GM12874 (cell line): ENCODE data around the gene AHNAK2.

ENCODE experiments used
- TF ChIP-seq, protein P1 (sequence below): IDR thresholded peaks from 2 replicates; pipeline ENCODE4 v1.5.1; 2011; ENCODE audit warnings: low read depth, mild to moderate bottlenecking, control low read depth, low read length, moderate library complexity; ENCODE audit not compliant: insufficient read depth

The AHNAK2 gene

DNA sequence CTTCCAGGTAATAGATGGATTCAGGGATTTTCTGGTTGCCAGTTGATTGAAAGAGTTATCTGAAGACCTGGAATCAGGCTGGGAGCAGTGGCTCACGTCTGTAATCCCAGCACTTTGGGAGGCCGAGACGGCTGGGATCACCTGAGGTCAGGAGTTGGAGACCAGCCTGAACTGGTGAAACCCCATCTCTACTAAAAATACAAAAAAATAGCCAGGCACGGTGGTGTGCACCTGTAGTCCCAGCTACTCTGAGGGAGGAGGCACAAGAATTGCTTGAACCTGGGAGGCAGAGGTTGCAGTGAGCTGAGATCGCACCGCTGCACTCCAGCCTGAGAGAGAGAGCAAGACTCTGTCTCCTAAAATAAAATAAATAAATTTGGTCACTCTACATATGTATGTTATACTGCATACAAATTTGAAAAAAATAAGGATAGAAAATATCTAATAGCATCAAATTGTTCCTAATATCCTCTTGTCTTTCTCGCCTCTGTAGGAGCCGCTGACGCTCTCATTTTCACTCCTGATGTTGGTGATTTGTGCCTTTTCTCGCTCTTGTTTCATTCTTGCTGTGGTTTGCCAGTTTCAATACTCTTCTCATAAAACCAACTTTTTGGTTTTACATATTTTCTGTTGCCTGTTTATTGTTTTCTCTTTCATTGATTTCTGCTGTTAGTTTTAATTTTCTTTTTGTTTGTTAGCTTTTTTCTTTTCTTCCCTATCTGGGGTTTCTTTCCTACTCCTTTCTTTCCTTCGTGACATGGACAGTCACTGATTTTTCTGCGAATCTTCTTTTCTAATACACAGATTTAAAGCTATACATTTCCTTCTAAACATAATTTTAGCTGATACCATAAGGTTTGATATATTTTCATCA lies 77.3 kb downstream of the AHNAK2 start:
- TF ChIP-seq, protein P1, sequence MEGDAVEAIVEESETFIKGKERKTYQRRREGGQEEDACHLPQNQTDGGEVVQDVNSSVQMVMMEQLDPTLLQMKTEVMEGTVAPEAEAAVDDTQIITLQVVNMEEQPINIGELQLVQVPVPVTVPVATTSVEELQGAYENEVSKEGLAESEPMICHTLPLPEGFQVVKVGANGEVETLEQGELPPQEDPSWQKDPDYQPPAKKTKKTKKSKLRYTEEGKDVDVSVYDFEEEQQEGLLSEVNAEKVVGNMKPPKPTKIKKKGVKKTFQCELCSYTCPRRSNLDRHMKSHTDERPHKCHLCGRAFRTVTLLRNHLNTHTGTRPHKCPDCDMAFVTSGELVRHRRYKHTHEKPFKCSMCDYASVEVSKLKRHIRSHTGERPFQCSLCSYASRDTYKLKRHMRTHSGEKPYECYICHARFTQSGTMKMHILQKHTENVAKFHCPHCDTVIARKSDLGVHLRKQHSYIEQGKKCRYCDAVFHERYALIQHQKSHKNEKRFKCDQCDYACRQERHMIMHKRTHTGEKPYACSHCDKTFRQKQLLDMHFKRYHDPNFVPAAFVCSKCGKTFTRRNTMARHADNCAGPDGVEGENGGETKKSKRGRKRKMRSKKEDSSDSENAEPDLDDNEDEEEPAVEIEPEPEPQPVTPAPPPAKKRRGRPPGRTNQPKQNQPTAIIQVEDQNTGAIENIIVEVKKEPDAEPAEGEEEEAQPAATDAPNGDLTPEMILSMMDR = no peak

DNA sequence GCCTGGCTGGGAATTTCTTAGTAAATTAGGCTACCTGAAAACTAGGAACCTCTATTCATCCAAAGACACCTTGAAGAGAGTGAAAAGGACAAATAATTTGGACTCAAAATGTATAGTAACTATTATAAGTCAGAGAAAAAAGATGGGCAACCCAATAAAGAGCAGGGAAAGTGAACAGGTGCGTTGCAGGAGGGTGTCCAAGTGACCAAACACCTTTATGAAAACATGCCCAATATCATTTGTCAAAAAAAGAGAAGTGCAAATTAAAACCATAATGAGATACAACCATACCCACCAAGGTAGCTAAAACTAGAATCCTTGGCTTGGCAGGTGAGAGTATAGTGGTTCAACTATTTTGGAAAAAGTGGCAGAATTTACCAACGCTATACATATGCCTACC lies 78.4 kb downstream of the AHNAK2 start:
- TF ChIP-seq, protein P1 = no peak

DNA sequence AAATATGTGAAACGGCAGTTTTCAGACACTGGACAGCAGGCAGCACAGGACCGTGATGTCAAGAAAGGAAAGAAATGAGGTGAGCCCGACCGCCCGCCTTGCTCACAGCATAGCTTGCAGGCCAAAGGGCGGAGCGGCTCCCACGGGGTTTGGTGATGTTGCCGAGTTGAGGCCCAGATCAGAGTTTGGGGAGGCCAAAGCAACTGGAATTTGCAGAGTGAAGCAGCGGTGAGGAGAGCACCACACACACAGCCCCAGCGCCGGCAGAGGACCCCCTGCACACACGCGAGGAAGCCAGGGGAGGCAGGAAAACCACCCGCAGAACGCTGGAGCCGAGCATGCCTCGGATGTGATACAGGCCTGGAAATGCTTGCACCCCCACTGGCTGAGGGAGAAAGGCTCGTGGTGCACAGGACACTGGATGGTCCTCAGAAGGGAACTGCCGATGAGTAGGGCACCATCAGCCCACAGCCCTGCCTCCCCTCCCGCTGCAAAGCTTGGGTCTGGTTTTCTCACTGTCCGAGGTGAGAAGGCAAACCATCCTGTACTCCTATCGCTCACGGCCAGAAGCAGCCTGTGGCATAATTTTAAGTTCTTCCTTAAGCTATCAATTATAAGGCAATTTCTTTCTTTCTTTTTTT lies 79.2 kb downstream of the AHNAK2 start:
- TF ChIP-seq, protein P1 = no peak

DNA sequence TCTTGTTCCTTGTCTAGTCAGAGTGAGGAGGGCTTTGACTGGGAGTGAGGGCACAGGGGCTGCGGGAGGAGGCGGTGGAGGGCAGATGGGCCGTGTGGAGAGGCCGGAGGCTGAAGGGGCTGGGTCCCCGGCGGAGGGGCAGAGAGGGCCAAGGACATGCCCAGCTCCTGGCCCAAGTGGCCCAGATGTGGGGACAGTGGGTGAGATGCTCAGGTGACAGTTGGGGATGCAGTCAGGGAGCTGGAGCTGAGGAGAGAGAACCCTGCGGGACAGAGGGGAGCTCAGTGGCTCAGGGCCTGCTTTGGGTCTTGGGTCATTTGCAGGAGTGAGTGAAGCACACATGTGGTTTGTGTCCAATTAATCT lies 80.0 kb downstream of the AHNAK2 start:
- TF ChIP-seq, protein P1 = no peak

DNA sequence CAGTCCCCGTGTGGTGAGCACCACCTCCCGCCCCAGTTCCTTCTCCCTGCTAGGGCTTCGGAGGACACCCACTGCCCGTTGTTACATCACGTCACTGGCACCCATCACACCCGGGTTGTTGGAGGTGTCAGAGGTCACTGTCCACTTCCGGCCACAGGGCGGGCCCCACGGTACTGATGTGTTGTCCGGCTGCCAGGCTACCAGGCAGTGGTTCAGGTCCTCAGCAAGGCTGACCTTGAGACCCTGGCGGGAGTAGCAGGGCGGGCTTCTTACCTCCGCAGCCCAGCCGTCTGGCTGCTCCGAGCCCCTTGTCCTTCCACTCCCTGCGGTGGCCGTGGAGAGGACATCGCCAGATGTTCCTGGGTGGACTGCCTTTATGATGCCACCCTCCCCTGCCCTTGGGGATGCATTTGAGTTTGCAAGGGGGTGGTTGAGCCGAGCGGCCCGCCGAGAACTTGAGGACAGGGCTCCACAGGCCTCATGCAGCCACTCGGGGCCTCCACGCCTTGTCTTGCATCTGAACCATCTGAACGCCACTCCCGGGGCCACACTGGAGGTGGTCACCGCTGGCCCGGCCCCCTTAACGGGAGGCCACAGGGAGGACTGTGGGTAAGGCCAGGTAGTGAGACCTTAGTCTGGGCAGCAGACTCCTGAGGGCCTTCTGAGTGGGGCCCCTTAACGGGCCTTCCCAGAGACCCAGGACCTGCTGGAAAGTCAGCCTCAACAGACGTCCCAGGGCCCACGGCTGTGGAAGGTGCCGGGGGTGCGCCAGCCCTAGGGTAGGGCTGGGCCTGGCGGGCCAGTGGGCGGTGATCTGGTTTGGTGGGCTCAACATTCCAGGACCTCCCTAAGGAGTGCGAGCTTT lies 80.6 kb downstream of the AHNAK2 start:
- TF ChIP-seq, protein P1 = no peak

DNA sequence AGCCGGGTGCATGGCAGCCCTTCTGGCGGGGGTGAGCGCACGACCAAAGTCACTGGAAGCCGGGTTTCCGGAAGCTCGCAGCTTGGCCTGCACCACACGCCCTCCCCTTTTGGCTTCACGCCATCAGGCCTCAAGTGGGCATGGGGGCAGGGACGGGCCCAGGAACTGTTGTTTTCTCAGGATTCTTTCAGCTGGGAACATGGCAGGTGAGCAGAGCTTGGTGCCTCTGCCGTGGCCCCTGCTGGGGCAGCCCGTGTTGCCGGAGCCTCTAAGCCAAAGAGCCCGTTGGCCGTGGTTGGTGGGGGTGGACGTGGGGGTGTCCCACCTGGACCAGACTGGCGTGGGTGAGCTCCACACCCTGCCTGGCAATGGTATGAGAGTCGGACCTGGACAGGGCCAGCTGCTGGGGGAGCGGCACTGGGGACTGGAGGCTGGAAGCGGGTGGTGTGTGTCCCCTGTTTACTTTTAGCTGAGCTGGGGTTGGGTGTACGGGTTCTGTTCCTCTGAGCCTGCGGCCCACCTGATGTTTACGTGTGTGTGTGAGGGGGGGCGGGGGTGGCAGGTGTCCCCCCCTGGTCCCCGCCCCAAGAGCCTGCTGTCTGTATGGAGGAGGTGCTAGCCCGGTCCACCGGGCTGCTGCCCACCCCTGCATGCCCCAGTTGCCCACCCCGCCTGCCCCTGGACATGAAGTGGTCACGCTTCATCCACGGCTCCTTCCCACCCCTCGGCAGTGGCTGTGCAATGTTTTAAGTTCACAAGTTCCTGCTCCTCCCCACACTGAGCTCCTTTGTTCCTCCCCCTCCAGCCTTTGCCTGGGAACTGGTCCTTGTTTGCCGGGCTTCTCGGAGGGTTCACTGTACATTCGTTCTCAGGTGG lies 82.2 kb downstream of the AHNAK2 start:
- TF ChIP-seq, protein P1 = no peak
